ENCODE measurements around the gene FMN1.

DNA sequence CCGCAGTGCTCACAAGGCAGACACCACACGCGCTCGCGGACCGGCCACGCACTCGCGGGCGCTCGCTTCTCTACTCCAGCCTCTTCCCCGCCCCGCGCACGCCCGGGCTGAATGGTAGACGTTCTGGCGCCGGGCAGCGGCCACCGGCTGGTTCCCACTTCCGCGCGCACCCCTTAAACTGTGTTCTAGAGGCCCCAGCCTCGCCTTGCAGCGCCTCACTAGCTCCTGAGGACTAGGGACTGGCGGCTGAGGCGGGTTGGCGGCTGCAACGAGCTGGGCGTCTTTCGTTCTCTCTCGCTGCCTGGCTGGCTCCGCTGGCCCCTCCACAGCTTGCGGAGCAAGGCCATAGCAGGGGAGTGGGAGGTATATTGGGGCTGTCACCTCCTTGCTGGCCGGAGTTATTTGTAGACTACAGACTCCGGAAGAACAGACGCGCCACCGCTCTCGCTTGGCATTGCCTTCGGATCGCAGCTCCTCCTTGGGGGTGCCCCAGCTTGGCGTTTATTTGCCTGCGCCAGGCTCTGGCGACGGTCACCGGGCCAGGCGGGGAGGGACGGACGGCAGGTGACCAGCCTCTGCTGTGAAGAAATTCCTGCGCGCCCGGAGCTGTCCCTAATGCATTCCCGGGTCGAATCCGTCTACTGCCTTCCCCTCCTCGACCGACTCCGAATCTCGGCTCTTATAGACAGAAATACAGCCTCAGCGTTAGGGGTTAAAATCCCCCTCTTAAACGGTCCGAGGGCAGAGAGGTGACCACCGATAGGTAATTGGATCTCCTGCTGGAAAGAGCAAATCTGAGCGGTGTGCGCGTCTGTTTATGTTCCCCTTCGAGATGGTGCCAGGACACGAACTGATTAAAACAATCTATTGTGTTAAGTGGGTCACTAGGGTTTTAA lies 475.4 kb downstream of the FMN1 start:
- TF ChIP-seq, protein P1, sequence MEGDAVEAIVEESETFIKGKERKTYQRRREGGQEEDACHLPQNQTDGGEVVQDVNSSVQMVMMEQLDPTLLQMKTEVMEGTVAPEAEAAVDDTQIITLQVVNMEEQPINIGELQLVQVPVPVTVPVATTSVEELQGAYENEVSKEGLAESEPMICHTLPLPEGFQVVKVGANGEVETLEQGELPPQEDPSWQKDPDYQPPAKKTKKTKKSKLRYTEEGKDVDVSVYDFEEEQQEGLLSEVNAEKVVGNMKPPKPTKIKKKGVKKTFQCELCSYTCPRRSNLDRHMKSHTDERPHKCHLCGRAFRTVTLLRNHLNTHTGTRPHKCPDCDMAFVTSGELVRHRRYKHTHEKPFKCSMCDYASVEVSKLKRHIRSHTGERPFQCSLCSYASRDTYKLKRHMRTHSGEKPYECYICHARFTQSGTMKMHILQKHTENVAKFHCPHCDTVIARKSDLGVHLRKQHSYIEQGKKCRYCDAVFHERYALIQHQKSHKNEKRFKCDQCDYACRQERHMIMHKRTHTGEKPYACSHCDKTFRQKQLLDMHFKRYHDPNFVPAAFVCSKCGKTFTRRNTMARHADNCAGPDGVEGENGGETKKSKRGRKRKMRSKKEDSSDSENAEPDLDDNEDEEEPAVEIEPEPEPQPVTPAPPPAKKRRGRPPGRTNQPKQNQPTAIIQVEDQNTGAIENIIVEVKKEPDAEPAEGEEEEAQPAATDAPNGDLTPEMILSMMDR (conservative IDR thresholded peaks at IDR 0.05; ENCODE audit: low read depth, low read length) = no peak
- no peak for TF ChIP-seq EZH2 (IDR thresholded peaks at IDR 0.05; ENCODE audit: low read length, unreplicated experiment)

All from PC-3 (cell line).